ENCODE measurements around the gene LMX1B. TPM values are rescaled to one million over a fixed set of nuclear protein-coding genes. Genes with fewer than 3 reads are reported as not detected.
A peak's percentile ranks its signal among the peaks of the same experiment; 100 is the strongest.

The LMX1B gene
- total RNA-seq, 6 donors from 2014 or later = 0.14 to 0.40 TPM; not detected in 4

- ATAC-seq (ENCODE audit: low FRiP score in 2 of 2) (no peak), DNase-seq (no peak)
- Histone ChIP-seq H3K4me1 (peaks cover 4 to 9% (median 5%) of the 10 kb centered on the region in 4 donors), H3K27me3 (peaks cover 0 to 17% (median 3%) of the 10 kb centered on the region in 4 donors), H3K4me3 (no peak overlapping the region), H3K36me3 (no peaks in the 10 kb centered on the region), H3K9me3 (no peaks in the 10 kb centered on the region), H3K27ac (no peak overlapping the region)
- TF ChIP-seq CTCF (IDR thresholded peaks at IDR 0.05) (no peak), EP300 (IDR thresholded peaks at IDR 0.05) (no peak), POLR2AphosphoS5 (IDR thresholded peaks at IDR 0.05) (no peak), POLR2A (IDR thresholded peaks at IDR 0.05) (no peak)
- 77 to 79% methylated on average over 19 to 20 of the region's 20 CpGs for WGBS, 2 donors
Observed at GRCh38 chr9:126687930-126688461, 74.3 kb downstream of the LMX1B start.

DNA sequence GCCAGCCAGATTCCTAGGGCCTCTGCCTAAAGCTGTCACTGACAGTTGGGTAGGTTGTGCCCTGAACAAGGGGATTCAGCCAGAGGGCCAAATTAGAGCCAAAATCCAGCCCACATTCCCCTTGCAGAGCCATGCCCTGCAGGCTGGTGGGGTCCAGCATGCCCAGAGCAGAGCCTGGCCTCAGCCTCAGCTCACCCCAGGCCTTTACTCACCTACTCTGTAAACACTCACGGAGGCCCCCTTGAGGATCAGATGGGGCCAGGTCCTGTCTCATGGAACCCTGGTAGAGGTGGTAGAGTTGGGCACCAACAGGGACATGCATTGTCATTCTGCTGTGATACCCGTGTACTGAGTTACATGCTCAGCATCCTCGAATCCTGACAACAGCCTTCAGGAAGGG is 74.9 kb downstream of the LMX1B start:
- Histone ChIP-seq H3K27me3 (peaks cover 0 to 11% (median 0%) of the 10 kb centered on the region in 4 donors), H3K4me1 (peaks cover 0 to 3% (median under 1%) of the 10 kb centered on the region in 4 donors), H3K4me3 (no peak overlapping the region), H3K27ac (no peak overlapping the region), H3K36me3 (no peaks in the 10 kb centered on the region), H3K9me3 (no peaks in the 10 kb centered on the region)
- DNase-seq (no peak), ATAC-seq (ENCODE audit: low FRiP score in 2 of 2) (no peak)
- 77 to 100% methylated on average over 1 to 3 of the region's 3 CpGs for WGBS, 2 donors
- TF ChIP-seq CTCF (IDR thresholded peaks at IDR 0.05) (no peak), EP300 (IDR thresholded peaks at IDR 0.05) (no peak), POLR2AphosphoS5 (IDR thresholded peaks at IDR 0.05) (no peak), POLR2A (IDR thresholded peaks at IDR 0.05) (no peak)

DNA sequence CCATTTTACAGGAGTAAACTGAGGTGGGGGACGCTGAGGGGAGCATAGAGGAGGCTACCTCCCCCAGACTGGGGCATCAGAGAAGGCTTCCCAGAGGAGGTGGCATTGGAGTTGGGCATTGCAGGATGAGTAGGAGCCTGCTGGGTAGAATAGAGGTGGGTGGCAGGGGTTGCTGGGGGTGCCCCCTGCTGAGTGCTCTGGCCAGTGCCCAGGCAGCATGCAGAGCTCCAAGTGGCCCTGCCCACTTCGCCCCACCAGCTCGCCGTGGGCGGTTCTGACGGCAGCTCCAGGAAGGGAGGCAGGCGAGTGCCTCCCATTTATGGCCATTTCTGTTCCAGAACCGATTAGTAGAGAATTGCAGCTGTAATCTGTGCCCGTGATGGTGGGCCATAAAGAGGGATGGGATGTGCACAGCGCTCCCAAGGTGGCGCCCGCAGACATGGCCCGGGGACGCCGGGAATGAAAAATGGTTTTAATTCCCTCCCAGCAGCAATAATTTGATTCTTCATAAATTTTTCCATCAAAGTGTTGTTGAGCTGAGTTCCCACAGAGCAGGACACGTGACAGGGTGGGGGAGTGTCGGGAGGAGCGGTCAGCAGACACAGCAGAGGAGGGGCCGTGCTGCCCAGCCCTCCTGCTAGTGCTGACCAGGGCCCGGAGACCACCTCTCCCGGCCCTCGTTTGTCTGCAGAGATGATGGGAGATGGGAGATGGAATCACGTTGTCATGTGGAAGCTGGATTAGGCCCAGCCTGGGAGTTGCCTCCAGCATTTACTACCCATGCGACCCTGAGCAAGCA is 75.5 kb downstream of the LMX1B start:
- Histone ChIP-seq H3K4me3 (no peak overlapping the region), H3K27me3 (peaks cover 0 to 5% (median 0%) of the 10 kb centered on the region in 4 donors), H3K9me3 (no peaks in the 10 kb centered on the region), H3K27ac (no peak overlapping the region), H3K4me1 (no peaks in the 10 kb centered on the region), H3K36me3 (no peaks in the 10 kb centered on the region)
- 69 to 78% methylated on average over 18 to 24 of the region's 24 CpGs for WGBS, 2 donors
- TF ChIP-seq POLR2A (IDR thresholded peaks at IDR 0.05) (no peak), CTCF (IDR thresholded peaks at IDR 0.05) (no peak), EP300 (IDR thresholded peaks at IDR 0.05) (no peak), POLR2AphosphoS5 (IDR thresholded peaks at IDR 0.05) (no peak)
- no peak for DNase-seq
- ATAC-seq (ENCODE audit: low FRiP score in 2 of 2) = no peak

- DNase-seq = peak in 1 of 2 donors; percentile 36
- H3K27me3 ChIP-seq = peaks cover 0 to 3% (median 0%) of the 10 kb centered on the region in 4 donors
- peak in 1 of 2 donors; percentile 37 for ATAC-seq (ENCODE audit: low FRiP score in 2 of 2)
Observed at GRCh38 chr9:126690431-126691051, 76.8 kb downstream of the LMX1B start.

More at GRCh38 chr9:126690431-126691051, 76.8 kb downstream of the LMX1B start:
- WGBS, 2 donors = 53 to 54% methylated on average over 8 to 25 of the region's 25 CpGs
- Histone ChIP-seq H3K4me1 (no peaks in the 10 kb centered on the region), H3K4me3 (no peak overlapping the region), H3K27ac (no peak overlapping the region), H3K36me3 (no peaks in the 10 kb centered on the region), H3K9me3 (no peaks in the 10 kb centered on the region)
- TF ChIP-seq POLR2A (IDR thresholded peaks at IDR 0.05) = no peak
- no peak for TF ChIP-seq EP300 (IDR thresholded peaks at IDR 0.05)
- no peak for TF ChIP-seq POLR2AphosphoS5 (IDR thresholded peaks at IDR 0.05)
- TF ChIP-seq CTCF (IDR thresholded peaks at IDR 0.05) = peak; percentile 26 to 69 (median 53)

All from upper lobe of left lung (tissue), 6 donors.